Nephron (organoid): ENCODE measurements around the gene MED13L.
"Not testable (repeated sequence)": the region's sequence is repeated elsewhere in the genome, so short reads cannot be mapped to it uniquely, and the experiment has no call there.

Experiments
- H3K27ac Mint-ChIP-seq, 3 experiments: 2 replicates each; pipeline ENCODE4 v1.8.0; 2020; ENCODE audit warnings: mixed read lengths in 3 of 3, mild to moderate bottlenecking in 2 of 3, moderate library complexity in 1 of 3
- H3K27me3 Mint-ChIP-seq: 2 replicates; pipeline ENCODE4 v1.8.0; 2021; ENCODE audit warnings: low read depth, mild to moderate bottlenecking, moderate library complexity, mixed read lengths
- H3K36me3 Mint-ChIP-seq: 2 replicates; pipeline ENCODE4 v1.8.0; 2020; ENCODE audit warnings: low read depth, mixed read lengths
- H3K4me1 Mint-ChIP-seq: 2 replicates; pipeline ENCODE4 v1.8.0; 2020; ENCODE audit warnings: mixed read lengths
- H3K4me3 Mint-ChIP-seq, 3 experiments: 2 replicates each; pipeline ENCODE4 v1.8.0; 2020; ENCODE audit warnings: mild to moderate bottlenecking in 3 of 3, mixed read lengths in 3 of 3, moderate library complexity in 2 of 3
- H3K9me3 Mint-ChIP-seq: 2 replicates; pipeline ENCODE4 v1.8.0; 2020; ENCODE audit warnings: mixed read lengths
- TF ChIP-seq, protein P1 (sequence below), 3 experiments: fragments of 200-600 bp; sonication (generic); IDR thresholded peaks; one replicate each; pipeline ENCODE4 v1.5.0; 2021; ENCODE audit warnings: antibody characterized with exemption in 3 of 3; ENCODE audit not compliant: unreplicated experiment in 3 of 3

The MED13L gene

GRCh38 chr12:116039081-116039480, 238.4 kb downstream of the MED13L start:
- Mint-ChIP-seq H3K27me3 (no peaks in the 10 kb centered on the region), H3K36me3 (peaks cover 12% of the 10 kb centered on the region), H3K4me1 (peaks cover 37% of the 10 kb centered on the region), H3K4me3 (no peak overlapping the region), H3K27ac (no peak overlapping the region), H3K9me3 (no peaks in the 10 kb centered on the region)
- TF ChIP-seq, protein P1, sequence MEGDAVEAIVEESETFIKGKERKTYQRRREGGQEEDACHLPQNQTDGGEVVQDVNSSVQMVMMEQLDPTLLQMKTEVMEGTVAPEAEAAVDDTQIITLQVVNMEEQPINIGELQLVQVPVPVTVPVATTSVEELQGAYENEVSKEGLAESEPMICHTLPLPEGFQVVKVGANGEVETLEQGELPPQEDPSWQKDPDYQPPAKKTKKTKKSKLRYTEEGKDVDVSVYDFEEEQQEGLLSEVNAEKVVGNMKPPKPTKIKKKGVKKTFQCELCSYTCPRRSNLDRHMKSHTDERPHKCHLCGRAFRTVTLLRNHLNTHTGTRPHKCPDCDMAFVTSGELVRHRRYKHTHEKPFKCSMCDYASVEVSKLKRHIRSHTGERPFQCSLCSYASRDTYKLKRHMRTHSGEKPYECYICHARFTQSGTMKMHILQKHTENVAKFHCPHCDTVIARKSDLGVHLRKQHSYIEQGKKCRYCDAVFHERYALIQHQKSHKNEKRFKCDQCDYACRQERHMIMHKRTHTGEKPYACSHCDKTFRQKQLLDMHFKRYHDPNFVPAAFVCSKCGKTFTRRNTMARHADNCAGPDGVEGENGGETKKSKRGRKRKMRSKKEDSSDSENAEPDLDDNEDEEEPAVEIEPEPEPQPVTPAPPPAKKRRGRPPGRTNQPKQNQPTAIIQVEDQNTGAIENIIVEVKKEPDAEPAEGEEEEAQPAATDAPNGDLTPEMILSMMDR (IDR thresholded peaks at IDR 0.05; ENCODE audit: unreplicated experiment in 3 of 3) = no peak

GRCh38 chr12:116037941-116038837, 239.3 kb downstream of the MED13L start:
- Mint-ChIP-seq H3K27me3 (no peaks in the 10 kb centered on the region), H3K36me3 (peaks cover 16% of the 10 kb centered on the region), H3K4me3 (no peak overlapping the region), H3K4me1 (peaks cover 33% of the 10 kb centered on the region), H3K27ac (peak overlapping the region; percentile 15 to 67 (median 42)), H3K9me3 (no peaks in the 10 kb centered on the region)
- TF ChIP-seq, protein P1 (IDR thresholded peaks at IDR 0.05; ENCODE audit: unreplicated experiment in 3 of 3) = no peak

DNA sequence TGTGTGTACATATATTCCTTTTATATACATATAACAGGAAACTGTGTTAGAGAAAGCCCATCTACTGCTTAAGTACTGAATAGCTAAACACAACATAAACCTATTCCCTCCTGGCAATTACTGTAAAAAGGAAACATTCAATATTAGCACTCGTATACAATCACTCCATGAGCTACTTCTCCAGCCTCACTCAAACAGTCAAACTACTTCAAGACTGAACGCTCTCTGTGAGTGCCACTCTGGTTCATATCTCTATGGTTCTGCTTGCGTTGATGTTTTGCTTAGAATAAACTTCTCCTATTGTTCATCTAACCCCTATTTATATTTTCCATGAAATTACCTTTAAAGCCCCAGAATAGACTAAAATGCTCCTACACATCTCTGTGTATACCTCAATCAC, 243.7 kb downstream of the MED13L start:
- Mint-ChIP-seq H3K4me3 (no peak overlapping the region), H3K4me1 (peaks cover 21% of the 10 kb centered on the region), H3K27me3 (no peaks in the 10 kb centered on the region), H3K36me3 (peaks cover 20% of the 10 kb centered on the region), H3K27ac (no peak overlapping the region), H3K9me3 (peaks cover 9% of the 10 kb centered on the region)
- TF ChIP-seq, protein P1 (IDR thresholded peaks at IDR 0.05; ENCODE audit: unreplicated experiment in 3 of 3) = no peak

DNA sequence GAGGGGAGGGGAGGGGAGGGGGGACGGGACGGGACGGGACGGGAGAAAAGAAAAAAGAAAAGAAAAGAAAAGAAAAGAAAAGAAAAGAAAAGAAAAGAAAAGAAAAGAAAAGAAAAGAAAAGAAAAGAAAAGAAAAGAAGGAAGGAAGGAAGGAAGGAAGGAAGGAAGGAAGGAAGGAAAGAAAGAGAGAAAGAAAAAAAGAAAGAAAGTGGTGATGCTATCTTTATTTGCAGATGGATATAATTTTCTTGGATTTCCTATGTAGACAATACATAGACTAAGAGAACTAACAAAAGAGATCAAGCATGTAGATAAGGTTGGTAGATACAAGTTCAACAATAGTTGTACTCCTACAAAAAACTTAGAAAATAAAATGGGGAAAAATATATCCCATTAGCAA, 245.9 kb downstream of the MED13L start:
- H3K4me1 Mint-ChIP-seq = peaks cover 14% of the 10 kb centered on the region
- peaks cover 20% of the 10 kb centered on the region for H3K36me3 Mint-ChIP-seq
- not testable (repeated sequence) for H3K9me3 Mint-ChIP-seq, H3K4me3 Mint-ChIP-seq, H3K27ac Mint-ChIP-seq, H3K27me3 Mint-ChIP-seq

GRCh38 chr12:116028619-116029018, 248.9 kb downstream of the MED13L start:
- TF ChIP-seq, protein P1 (IDR thresholded peaks at IDR 0.05; ENCODE audit: unreplicated experiment in 3 of 3) = no peak
- H3K9me3 Mint-ChIP-seq = peaks cover 9% of the 10 kb centered on the region
- peaks cover 18% of the 10 kb centered on the region for H3K4me1 Mint-ChIP-seq
- H3K4me3 Mint-ChIP-seq = no peak overlapping the region
- H3K27me3 Mint-ChIP-seq = no peaks in the 10 kb centered on the region
- peaks cover 17% of the 10 kb centered on the region for H3K36me3 Mint-ChIP-seq
- H3K27ac Mint-ChIP-seq = no peak overlapping the region

DNA sequence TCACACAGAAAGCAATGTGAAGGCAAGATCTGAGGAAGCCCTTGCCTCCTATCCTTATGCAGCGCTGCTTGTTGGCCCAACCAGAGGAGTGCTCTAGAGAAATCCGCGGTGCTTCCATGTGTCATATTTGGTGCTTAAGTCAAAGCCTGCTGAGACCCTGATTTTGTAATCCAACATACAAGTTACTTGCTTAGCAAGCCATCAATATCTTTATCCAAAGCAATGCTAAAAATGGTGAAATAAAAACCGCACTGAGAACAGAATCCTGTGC, 250.0 kb downstream of the MED13L start:
- H3K36me3 Mint-ChIP-seq = peaks cover 15% of the 10 kb centered on the region
- H3K4me1 Mint-ChIP-seq = peaks cover 18% of the 10 kb centered on the region
- no peak overlapping the region for H3K4me3 Mint-ChIP-seq
- no peak overlapping the region for H3K27ac Mint-ChIP-seq
- no peaks in the 10 kb centered on the region for H3K27me3 Mint-ChIP-seq
- peaks cover 9% of the 10 kb centered on the region for H3K9me3 Mint-ChIP-seq
- TF ChIP-seq, protein P1 (IDR thresholded peaks at IDR 0.05; ENCODE audit: unreplicated experiment in 3 of 3) = no peak
